ENCODE measurements around the gene SUCLG1. TPM values are rescaled to one million over a fixed set of nuclear protein-coding genes. Genes with fewer than 3 reads are reported as not detected.

The SUCLG1 gene
- polyA plus RNA-seq, 4 donors, result 67.3 to 182 (median 173) TPM

Other genes with a start within 250 kb of the SUCLG1 start
- gene DNAH6, start 57.2 kb upstream of the SUCLG1 start, polyA plus RNA-seq (ENCODE audit: insufficient read length in 4 of 4), result 1 to 10 TPM in 3 of 4 donors, under 1 TPM in 1; 0.48 to 3.0 (median 2.1) TPM